Stimulated activated CD4-positive, alpha-beta T cell treated with anti-CD3 and anti-CD28 coated beads, Interleukin-15, amount 100 ng/mL, for 24 hours (primary cell): Measurements from ENCODE around the gene MFSD12.
"Not testable (repeated sequence)": the region's sequence is repeated elsewhere in the genome, so short reads cannot be mapped to it uniquely, and the experiment has no call there.

Source experiments
- DNase-seq: peaks from one replicate; pipeline ENCODE4 v3.0.0-alpha.2; 2020

The MFSD12 gene

DNA sequence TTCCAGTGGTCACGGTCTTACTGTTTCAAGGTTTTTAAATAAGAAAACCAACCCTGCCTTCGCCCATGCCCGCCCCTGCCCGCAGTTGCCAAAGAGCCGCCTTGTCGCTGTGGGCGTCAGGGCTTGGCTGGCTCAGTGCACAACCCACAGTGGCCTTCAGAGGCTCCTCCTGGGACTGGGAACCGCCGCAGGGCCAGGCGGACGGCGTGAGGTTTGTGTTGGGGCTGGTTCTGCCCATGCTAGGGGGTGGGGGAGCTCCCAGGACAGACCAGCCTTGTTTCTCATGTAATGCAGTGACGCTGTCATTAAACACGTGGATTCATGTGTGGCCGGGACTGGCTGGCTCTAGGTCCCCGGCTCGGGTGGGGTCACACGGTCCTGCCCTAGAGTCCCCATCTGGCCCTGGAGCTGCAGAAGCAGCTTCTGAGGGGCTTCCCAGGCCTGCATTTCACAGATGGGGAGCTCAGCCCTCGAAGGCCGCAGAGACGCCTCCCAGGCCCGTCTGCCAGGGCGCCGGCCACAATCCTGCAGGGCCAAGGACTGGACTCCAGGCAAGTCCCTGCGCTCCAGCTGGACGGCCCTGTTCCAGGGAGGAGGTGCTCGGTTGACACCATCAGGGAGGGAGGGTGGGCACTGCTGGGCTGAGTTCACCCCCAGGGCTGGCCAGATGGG lies 20.8 kb downstream of the MFSD12 start:
- DNase-seq = no peak

DNA sequence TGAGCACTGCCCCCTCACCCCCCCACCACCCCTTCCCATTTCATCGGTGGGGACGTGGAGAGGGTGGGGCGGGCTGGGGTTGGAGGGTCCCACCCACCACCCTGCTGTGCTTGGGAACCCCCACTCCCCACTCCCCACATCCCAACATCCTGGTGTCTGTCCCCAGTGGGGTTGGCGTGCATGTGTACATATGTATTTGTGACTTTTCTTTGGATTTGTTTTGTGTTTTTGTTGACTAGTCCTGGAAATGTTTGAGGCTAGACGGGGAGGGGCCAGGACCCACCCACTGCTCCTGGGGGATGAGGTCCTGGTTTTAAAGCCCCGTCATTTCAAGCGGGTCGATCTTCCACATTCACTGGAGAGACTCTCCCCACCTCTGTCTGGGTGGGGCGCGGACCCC lies 21.4 kb downstream of the MFSD12 start:
- DNase-seq = no peak

DNA sequence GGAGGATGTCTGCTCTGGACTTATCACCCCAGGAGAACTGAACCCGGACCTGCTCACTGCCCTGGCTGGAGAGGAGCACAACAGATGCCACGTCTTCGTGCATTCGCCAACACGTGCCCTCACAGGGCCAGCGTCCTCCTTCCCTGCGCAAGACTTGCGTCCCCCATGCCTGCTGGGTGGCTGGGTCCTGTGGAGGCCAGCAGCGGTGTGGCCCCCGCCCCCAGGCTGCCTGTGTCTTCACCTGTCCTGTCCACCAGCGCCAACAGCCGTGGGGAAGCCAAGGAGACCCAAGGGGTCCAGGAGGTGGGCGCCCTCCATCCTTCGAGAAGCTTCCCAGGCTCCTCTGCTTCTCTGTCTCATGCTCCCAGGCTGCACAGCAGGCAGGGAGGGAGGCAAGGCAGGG lies 21.8 kb downstream of the MFSD12 start:
- DNase-seq = no peak

DNA sequence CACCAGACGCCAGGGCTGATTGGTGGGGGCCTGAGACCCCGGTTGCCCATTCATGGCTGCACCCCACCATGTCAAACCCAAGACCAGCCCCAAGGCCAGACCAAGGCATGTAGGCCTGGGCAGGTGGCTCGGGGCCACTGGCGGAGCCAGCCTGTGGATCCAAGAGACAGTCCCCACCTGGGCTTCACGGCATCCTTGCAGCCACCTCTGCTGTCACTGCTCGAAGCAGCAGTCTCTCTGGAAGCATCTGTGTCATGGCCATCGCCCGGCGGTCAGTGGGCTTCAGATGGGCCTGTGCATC lies 22.2 kb downstream of the MFSD12 start:
- no peak for DNase-seq

DNA sequence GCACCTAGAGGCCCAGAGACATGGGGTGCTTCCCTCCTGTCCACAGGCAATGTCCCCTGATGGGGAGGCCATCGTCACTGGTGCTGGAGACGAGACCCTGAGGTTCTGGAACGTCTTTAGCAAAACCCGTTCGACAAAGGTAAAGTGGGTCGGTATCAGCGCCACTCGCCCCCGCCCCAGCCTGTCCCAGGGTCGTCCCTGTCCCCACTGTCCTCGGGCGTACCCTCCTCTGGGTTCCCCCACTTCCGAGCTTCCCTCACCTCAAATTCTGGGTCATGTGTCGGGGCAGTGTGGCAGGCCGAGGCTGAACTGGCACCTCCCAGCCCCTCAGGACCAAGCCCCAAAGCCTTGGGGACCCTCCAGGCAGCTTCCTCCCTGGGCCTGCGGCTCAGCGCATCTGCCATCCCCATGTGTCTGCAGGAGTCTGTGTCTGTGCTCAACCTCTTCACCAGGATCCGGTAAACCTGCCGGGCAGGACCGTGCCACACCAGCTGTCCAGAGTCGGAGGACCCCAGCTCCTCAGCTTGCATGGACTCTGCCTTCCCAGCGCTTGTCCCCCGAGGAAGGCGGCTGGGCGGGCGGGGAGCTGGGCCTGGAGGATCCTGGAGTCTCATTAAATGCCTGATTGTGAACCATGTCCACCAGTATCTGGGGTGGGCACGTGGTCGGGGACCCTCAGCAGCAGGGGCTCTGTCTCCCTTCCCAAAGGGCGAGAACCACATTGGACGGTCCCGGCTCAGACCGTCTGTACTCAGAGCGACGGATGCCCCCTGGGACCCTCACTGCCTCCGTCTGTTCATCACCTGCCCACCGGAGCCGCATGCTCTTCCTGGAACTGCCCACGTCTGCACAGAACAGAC lies 22.8 kb downstream of the MFSD12 start:
- DNase-seq = no peak

DNA sequence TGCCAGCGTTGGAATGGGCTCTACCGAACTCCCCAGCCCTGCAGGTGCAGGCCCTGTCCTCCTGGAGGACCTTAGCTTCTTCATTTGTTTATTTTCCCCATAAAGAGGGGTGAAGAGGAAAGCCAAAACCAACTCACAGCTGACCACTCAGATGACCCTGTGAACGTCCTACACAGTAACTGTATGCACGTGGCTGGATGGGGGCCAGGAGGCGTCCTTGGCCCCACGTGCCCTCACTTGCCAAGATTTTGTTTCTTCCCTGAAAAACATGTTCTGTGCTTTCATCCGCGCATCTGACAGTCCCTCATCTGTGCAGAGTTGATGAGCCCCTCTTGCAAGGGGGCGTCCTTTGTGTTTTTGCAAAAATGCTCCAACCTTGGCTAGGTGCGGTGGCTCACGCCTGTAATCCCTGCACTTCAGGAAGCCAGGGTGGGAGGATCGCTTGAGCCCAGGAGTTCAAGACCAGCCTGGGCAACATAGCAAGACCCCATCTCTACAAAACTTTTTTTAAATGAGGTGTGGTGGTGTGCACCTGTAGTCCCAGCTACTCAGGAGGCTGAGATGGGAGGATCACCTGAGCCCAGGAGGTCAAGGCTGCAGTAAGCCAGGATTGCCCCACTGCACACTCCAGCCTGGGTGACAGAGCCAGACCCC lies 23.7 kb downstream of the MFSD12 start:
- DNase-seq = no peak

DNA sequence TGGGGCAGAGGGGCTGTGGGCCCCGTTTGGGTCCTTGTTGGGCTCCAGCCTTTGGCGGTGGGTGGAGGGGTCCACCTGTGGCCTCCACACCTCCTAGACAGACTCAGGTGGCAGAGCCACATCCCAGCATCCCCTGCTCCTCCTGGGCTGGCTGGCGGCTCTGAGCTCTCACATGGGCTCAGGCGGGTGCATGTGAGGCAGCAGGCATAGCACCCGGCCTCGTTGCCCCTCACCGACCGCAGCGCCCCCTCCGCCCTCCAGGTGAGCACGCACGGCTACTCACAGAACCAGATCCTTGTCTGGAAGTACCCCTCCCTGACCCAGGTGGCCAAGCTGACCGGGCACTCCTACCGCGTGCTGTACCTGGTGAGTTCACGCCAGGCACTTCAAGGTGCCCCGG lies 24.4 kb downstream of the MFSD12 start:
- DNase-seq = no peak

DNA sequence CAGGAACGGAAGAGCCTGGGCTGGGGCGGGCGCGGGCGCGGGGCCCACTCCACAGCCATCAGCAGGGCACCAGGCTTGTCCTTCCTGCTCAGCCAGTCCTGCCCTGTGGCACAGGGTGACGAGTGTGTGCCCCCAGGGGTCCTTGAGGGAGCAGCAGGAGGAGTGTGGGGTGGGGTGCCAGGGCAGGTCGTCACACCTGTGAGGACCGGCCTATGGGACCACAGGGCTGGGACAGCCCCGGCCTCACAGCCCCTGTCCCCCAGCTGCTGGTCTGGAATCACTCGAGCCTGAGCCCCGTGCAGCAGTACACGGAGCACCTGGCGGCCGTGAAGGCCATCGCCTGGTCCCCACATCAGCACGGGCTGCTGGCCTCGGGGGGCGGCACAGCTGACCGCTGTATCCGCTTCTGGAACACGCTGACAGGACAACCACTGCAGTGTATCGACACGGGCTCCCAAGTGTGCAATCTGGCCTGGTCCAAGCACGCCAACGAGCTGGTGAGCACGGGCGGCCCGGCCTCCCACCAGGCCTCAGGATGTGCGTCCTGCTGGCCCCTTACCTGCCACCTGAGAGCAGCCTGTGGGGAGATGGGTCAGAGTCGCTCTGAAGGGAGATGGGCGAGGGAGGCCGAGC lies 25.1 kb downstream of the MFSD12 start:
- DNase-seq = no peak

DNA sequence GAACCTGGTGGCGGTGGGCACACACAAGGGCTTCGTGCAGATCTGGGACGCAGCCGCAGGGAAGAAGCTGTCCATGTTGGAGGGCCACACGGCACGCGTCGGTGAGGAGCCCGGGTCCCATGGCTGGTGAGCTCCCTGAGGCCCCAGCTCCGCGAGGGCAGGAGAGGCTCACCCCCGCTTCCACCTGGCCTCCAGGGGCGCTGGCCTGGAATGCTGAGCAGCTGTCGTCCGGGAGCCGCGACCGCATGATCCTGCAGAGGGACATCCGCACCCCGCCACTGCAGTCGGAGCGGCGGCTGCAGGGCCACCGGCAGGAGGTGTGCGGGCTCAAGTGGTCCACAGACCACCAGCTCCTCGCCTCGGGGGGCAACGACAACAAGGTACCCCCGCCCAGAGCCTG lies 25.7 kb downstream of the MFSD12 start:
- DNase-seq = no peak

DNA sequence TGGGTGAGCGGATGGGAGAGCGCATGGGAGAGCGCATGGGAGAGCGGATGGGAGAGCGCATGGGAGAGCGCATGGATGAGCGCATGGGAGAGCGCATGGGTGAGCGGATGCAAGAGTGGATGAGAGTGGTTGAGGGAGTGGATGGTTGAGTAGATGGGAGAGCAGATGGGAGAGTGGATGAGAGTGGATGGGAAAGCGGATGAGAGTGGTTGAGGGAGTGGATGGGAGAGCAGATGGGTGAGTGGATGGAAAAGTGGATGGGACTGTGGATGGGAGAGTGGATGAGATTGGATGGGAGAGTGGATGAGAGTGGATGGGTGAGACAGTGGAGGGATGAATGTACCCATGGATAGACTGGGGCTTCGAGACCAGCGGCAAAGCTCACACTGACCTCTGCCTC lies 27.0 kb downstream of the MFSD12 start:
- no peak for DNase-seq

DNA sequence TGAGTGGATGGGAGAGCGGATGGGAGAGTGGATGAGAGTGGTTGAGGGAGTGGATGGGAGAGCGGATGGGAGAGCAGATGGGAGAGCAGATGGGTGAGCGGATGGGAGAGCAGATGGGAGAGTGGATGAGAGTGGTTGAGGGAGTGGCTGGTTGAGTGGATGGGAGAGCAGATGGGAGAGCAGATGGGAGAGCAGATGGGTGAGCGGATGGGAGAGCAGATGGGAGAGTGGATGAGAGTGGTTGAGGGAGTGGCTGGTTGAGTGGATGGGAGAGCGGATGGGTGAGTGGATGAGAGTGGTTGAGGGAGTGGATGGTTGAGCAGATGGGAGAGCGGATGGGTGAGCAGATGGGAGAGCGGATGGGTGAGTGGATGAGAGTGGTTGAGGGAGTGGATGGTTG lies 28.1 kb downstream of the MFSD12 start:
- not testable (repeated sequence) for DNase-seq

DNA sequence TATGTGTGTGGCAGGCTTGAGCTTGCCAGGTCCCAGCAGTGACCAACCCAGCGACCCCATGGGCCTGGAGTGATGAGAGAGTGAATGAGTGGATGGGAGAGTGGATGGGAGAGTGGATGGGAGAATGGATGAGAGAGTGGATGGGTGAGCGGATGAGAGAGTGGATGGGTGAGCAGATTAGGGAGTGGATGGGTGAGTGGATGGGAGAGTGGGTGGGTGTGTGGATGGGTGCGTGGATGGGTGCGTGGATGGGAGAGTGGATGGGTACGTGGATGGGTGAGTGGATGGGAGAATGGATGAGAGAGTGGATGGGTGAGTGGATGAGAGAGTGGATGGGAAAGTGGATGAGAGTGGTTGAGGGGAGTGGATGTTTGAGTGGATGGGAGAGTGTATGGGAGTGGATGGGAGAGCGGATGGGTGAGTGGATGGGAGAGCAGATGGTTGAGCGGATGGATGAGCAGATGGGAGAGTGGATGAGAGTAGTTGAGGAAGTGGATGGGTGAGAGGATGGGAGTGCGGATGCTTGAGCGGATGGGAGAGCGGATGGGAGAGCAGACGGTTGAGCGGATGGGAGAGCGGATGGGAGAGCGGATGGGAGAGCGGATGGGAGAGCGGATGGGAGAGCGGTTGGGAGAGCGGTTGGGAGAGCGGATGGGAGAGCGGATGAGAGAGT lies 28.7 kb downstream of the MFSD12 start:
- DNase-seq = no peak

DNA sequence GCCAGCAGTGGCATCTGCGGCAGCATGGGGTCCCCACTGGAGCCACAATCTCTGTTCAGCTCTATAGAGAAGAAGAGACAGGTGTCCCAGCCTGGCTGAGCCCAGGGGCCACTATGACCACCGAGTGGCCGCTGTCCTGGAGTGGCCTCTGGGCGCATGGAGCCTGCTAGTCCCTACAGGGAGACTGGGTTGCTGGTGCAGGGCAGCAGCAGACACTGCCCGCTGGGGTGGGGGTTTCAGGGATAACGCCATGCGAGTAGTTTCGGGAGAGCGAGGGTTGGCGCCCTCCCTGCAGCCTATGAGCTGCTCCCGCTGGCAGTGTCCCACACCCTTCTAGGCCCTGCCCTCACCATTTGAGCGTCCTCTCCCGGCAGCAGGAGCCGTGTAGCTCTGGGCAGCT lies 29.3 kb downstream of the MFSD12 start:
- DNase-seq = no peak

DNA sequence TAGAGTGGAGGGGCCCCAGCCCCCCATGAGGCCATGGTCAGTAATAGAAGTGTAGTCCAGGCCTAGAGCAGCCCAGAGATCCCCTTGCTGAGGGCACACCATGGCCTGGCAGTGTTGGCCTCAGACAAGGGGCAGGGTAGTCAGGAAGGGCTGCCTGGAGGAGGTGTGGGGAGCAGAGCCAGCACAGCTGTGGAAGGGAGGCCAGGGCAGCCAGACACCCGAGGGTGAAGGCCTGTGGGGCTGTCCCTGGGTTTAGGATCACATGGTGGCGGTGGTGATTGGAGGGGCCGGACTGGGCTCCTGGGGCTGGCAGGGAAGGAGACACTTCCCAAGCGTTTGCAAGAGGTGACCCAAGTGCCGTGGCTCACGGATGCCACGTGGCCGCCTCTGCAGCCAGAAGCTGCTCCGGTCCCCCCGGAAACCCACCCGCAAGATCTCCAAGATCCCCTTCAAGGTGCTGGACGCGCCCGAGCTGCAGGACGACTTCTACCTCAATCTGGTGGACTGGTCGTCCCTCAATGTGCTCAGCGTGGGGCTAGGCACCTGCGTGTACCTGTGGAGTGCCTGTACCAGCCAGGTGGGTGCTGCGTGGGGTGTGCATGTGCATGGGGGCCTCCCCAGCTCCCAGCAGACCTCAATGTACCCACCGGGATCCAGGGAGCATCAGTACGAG lies 30.0 kb downstream of the MFSD12 start:
- DNase-seq = no peak

DNA sequence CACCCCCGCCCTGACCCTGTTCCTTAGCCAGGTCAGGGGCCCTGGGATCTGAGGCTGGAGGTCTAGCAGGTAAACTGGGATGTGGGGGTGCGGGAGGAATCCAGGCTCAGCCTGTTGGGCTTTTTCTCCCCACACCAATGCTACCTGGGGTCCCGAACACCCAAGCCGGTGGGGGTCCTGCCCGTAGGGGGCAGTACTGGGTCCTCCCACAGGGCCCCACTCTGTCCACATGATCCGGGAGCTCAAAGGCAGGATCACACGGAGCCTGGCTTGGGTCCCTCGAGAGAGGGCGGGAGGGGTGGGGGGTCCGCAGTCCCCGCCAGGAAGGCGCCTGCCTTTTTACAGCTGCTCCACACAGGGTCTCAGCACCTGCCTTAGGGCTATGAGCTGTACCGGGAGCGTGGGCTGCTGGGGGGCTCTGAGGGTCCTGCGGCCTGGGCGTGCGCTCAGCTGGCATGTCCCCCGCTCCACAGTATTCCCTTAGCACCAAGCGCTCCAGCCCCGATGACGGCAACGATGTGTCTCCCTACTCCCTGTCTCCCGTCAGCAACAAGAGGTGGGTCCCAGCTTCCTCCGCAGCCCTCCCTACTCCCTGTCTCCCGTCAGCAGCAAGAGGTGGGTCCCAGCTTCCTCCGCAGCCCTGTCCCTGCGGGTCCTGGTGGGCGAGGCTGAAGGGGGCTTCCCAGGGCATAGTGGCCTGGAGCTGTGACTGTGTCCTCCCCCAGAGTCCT lies 30.7 kb downstream of the MFSD12 start:
- no peak for DNase-seq

DNA sequence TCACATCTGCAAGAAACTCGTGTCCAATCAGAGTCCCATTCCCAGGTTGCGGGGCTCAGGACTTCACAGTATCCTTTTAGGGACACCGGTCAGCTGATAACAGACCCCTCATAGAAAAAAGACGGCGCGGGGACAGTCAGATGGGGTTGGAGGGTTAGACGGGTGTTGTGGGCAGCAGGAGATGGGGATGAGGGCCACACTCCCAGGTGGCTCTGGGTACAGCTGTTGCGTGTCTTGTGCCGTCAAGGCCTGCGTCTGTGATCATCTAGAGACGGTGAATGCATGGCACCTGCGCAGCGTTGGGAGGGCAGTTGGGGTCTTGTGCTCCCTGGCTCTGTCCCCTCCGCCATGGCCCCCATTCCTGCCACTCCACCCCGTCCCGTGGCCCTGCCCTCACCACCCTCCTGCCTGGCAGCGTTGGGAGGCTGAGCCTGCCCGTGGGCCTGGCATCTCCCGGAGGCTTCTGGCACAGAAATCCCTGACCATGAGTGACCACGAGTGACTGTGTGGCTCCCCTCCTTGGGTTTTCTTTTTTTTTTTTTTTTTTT lies 32.4 kb downstream of the MFSD12 start:
- no peak for DNase-seq

DNA sequence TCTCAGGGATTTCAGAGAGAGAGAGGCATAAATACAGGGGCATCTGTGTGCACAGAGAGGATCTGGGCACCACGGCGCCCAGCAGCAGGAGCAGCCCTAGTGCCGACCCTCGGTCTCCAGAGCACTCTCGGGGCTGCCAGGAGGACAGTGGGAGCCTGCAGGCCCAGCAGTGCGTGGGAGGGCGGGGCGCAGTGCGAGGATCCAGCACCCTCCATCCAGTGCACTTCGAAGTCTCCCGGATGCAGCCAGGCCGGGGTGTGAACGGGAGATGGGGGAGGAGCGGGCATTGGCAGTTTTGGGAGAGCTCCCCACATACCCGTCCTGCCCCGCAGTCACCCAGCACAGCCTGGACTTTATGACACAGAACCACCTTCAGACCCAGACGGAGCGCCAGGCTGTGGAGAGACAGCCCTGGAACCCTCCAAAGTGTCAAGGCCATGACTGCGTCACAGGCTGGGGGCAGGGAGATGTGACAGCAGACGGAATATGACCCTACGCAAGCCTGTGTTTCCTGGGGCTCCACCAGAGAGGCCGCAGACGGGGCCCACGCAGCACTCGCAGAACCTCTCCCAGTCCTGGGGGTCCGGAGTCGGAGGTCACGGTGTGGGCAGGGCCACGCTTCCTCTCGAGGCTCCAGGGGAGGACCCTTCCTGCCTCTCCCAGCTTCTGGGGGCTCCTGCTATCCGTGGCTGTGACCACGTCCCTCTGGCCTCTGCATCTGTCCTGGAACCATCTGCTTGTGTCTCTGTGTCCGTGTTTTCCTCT lies 33.1 kb downstream of the MFSD12 start:
- no peak for DNase-seq

DNA sequence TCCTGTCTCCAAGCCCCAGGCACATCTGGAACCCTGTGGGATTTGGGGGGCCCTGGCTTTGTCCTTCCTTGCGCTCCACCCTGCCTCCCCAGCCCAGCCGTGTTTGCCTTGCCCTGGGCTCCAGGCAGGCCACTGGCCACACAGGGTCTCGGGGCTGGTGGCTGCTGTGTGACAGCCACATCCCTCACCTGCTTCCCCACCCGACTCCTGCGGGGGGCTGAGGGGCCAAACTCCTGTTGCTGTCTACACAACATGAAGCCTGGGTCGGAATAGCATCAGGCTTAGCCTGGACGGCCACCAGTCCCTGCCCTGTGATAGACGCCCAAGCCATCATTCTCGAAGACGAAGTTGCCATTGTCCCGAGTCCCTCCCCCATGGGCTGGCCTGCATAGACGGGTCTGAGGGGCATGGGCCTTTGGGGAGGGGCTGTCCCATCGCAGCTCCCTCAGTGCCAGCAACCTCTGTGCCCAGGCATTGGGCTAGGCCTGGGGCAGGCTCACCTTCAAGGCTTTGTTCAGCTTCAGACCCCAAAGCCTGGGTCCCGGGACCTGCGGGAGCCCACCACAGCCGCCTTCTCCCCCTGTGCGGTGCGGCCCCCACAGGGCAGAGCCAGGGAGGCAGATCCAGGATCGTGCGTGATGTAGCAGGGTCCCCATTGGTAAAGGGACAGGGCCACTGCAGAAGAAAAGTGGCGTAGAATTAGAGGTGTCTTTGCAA lies 33.9 kb downstream of the MFSD12 start:
- DNase-seq = no peak

DNA sequence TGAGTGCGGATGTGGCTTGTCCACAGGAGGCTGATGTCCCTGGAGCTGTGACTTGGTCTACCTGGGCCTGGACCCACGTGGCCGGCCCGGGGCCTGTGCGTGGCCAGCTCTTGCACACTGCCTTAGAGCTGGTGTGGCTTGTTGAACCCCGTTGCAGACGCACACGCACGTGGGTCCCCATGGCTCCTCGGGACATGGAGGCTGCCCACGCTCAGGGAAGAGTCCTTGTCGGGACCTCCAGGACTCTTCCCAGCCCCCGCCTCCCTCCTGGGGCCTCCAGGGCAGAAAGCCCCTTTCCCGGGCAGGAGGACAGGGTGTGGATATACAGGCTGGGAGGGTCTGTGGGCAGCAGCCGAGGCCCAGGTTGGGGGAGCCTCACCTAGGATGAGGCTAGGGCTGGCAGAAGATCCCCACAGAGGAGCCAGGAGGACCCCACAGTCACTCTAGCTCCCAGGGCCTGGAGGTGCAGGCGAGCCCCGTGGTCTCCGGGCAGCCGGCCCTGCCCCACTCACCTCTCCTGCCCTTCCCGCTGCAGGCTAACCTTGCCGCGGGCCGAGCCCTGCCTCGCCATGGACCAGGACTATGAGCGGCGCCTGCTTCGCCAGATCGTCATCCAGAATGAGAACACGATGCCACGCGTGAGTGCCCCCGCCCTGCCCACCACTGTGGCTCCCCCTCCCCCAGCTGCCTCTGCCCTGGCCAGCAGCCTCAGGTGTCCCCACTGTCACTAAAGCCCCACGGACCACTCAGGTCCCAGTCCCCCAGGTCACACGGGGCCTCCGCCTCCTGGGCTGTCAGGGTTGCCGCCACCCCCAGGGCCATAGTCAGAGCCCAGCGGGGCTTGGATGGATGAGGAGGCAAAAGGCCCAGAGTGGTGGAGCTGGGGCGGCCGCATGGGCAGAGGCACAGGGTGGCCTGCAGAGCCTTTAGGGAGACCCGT lies 34.7 kb downstream of the MFSD12 start:
- no peak for DNase-seq
